Measurements from ENCODE around the gene SHISA8. TPM values are rescaled to one million over a fixed set of nuclear protein-coding genes. Genes with fewer than 3 reads are reported as not detected.

SHISA8 gene
- total RNA-seq, 1 donor from 2014 or later: not detected

DNA sequence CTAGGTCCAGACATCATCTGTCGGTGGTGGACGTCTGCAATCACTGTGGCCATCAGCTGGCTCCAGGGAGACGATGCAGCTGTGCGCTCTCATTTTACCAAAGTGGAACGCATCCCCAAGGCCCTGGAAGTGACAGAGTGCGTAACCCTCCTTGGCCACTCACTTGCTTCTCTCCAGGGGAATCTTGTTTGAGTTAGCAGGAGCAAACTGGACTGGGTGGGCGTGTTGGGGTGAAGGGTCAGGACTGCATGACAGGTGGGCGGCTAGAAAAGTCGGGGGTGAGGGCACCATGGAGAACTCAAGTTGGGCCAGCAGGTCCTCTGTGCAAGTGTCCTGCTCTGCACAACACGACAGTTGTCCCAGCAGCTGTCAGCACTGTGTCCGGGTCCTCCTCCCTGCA lies 16.2 kb downstream of the SHISA8 start:
- peaks cover 96% of the 10 kb centered on the region for H3K36me3 ChIP-seq
- no peaks in the 10 kb centered on the region for H3K9me3 ChIP-seq
- no peaks in the 10 kb centered on the region for H3K4me1 ChIP-seq
- H3K27me3 ChIP-seq (ENCODE audit: low read depth): no peaks in the 10 kb centered on the region
- intact Hi-C loops (cut with DNase I): no loop called here
- TF ChIP-seq, protein P1, sequence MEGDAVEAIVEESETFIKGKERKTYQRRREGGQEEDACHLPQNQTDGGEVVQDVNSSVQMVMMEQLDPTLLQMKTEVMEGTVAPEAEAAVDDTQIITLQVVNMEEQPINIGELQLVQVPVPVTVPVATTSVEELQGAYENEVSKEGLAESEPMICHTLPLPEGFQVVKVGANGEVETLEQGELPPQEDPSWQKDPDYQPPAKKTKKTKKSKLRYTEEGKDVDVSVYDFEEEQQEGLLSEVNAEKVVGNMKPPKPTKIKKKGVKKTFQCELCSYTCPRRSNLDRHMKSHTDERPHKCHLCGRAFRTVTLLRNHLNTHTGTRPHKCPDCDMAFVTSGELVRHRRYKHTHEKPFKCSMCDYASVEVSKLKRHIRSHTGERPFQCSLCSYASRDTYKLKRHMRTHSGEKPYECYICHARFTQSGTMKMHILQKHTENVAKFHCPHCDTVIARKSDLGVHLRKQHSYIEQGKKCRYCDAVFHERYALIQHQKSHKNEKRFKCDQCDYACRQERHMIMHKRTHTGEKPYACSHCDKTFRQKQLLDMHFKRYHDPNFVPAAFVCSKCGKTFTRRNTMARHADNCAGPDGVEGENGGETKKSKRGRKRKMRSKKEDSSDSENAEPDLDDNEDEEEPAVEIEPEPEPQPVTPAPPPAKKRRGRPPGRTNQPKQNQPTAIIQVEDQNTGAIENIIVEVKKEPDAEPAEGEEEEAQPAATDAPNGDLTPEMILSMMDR (IDR thresholded peaks at IDR 0.05): no peak
- no peak overlapping the region for H3K27ac ChIP-seq
- ATAC-seq (no peak), DNase-seq (no peak)
- no peak overlapping the region for H3K4me3 ChIP-seq

DNA sequence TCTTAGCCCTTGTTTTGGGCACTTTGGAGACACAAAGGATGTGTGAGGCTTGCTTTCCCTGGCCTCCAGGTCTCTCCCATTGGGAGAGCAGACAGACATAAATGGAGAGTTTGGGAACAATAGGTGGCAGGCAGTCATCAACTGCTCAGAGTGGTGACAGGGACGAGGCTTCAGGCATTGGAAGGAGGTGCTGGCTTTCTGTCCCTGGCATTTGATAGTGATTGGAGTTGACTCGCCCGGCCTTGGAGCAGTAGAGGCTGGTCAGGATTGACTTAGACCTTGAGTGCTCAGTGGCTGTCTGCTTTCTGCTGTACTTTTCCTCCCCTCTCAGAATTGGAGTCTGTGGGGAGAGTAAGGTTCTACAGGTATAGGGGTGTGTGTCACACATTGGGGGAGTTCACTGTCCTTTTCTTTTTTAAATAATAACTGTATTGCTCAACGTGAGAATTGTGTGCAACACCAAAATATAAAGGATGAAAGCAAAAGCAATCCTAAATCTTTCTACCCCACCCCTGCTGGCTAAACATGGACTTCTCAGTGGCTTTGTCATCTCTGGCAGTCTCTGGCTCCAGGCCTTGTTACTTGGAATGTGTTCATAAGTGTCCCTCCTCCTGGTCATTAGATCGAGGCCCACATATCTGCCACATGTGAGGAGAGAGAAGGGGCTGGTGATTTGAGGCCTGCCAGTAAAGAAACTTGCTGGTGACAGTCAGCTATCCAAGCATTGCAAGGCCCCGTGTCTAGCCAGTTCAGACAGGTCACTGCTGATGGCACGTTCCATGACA lies 21.1 kb downstream of the SHISA8 start:
- H3K9me3 ChIP-seq: no peaks in the 10 kb centered on the region
- no peak for DNase-seq
- no peak overlapping the region for H3K27ac ChIP-seq
- TF ChIP-seq, protein P1 (IDR thresholded peaks at IDR 0.05): no peak
- no peaks in the 10 kb centered on the region for H3K4me1 ChIP-seq
- no peak overlapping the region for H3K4me3 ChIP-seq
- H3K27me3 ChIP-seq (ENCODE audit: low read depth): no peaks in the 10 kb centered on the region
- ATAC-seq: no peak
- H3K36me3 ChIP-seq: peaks cover 96% of the 10 kb centered on the region
- intact Hi-C loops (cut with DNase I): no loop called here

DNA sequence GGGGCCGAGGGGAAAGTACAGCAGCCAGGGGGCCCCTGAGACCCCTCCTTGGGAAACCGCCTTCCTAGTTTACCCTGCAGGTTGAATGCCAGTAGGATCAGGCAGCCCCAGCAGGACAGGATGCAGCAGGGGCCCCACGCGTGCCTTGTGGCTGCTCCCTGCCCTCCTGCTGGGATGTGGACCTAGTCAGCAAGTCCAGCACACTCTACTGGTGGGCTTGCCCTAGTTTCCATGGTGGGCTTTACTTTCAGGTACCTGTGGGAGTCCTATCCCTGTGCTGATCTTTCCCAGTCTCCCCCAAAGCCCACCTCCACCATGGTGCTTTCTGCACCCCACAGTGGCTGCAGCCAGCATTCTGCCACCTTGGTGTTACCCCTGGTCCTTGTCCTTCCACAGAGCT lies 22.2 kb downstream of the SHISA8 start:
- H3K4me3 ChIP-seq: no peak overlapping the region
- ATAC-seq: no peak
- no peak for DNase-seq
- no peaks in the 10 kb centered on the region for H3K9me3 ChIP-seq
- H3K4me1 ChIP-seq: no peaks in the 10 kb centered on the region
- TF ChIP-seq, protein P1 (IDR thresholded peaks at IDR 0.05): no peak
- H3K27me3 ChIP-seq (ENCODE audit: low read depth): no peaks in the 10 kb centered on the region
- intact Hi-C loops (cut with DNase I): no loop called here
- peaks cover 96% of the 10 kb centered on the region for H3K36me3 ChIP-seq
- H3K27ac ChIP-seq: no peak overlapping the region

DNA sequence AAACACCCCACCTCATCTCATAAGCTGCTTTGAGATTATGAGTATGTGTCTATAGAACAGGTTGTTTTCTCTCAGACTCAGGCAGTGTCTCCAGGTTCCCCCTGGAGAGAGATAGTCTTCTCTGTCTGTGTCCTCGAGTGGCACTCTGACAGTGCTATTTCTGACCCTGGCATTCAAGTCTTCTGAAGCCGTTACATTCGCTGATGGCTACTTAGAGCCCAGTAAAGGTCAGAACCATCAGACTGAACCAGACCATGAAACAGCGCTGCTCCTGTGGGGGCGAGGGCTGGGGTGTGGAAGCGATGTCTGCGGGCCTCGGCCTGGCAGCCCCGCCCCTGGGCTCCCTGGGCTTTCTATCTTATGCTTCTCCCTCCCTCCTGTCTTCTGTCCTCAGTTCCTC lies 23.5 kb downstream of the SHISA8 start:
- DNase-seq (no peak), ATAC-seq (no peak)
- Histone ChIP-seq H3K9me3 (no peaks in the 10 kb centered on the region), H3K36me3 (peaks cover 96% of the 10 kb centered on the region), H3K4me1 (no peaks in the 10 kb centered on the region), H3K27me3 (ENCODE audit: low read depth) (no peaks in the 10 kb centered on the region), H3K27ac (no peak overlapping the region), H3K4me3 (no peak overlapping the region)
- intact Hi-C loops (cut with DNase I): no loop called here
- TF ChIP-seq, protein P1 (IDR thresholded peaks at IDR 0.05): no peak

DNA sequence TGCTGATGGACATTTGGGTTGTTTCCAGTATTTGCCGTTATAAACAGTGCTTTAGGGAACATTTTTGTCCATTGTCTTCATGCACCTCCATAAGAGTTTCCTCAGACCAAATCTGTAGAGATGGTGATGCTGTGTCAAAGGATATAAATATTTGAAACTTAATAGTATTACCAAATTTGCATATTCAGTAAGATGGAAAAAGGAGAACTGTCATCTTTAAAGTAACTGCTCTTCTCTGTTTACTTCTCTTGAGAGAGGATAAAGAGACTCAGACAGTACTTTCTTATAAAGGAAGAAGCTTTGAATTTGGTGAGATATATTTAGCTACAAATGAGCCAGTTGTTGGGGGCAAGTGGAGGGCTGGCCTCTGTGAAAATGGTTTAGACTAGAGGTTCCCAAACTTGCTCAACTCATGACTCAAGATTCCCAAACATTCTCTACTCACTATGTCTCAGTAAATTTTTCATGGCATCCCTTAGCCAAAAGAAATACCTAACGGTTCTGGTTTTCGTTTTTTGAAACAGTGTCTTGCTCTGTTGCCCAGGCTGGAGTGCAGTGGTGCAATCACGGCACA lies 26.2 kb downstream of the SHISA8 start:
- intact Hi-C loops (cut with DNase I): no loop called here
- Histone ChIP-seq H3K36me3 (peaks cover 97% of the 10 kb centered on the region), H3K27me3 (ENCODE audit: low read depth) (no peaks in the 10 kb centered on the region), H3K9me3 (no peaks in the 10 kb centered on the region), H3K27ac (no peak overlapping the region), H3K4me1 (no peaks in the 10 kb centered on the region), H3K4me3 (no peak overlapping the region)
- TF ChIP-seq, protein P1 (IDR thresholded peaks at IDR 0.05): no peak
- DNase-seq: no peak
- no peak for ATAC-seq

Data from lower lobe of right lung (tissue), 2 donors.